ENCODE measurements around the gene NEK10. TPM values are rescaled to one million over a fixed set of nuclear protein-coding genes. Genes with fewer than 3 reads are reported as not detected.

Gene NEK10
- total RNA-seq, 1 donor from 2014 or later, result 15.1 TPM

- H3K4me3 ChIP-seq (ENCODE audit: low read length in 3 of 3), result no peak overlapping the region
- H3K27me3 ChIP-seq (ENCODE audit: control insufficient read depth in 3 of 3, insufficient read depth in 3 of 3, low read length in 3 of 3), result no peaks in the 10 kb centered on the region
- H3K36me3 ChIP-seq (ENCODE audit: control insufficient read depth in 3 of 3, insufficient read depth in 3 of 3, low read length in 3 of 3), result no peaks in the 10 kb centered on the region
- H3K9ac ChIP-seq (ENCODE audit: low read depth in 1 of 3, low read length in 3 of 3), result no peak overlapping the region
- H3K4me1 ChIP-seq (ENCODE audit: control insufficient read depth in 3 of 3, insufficient read depth in 3 of 3, low read length in 3 of 3), result peaks cover 0 to 4% (median 0%) of the 10 kb centered on the region in 3 donors
- H3K27ac ChIP-seq (ENCODE audit: low read depth, low read length), result no peak overlapping the region
- H3K9me3 ChIP-seq (ENCODE audit: control insufficient read depth in 3 of 3, low read length in 3 of 3), result no peaks in the 10 kb centered on the region
These were observed 263.3 kb downstream of the NEK10 start for GRCh38 chr3:27105904-27106303.

- Histone ChIP-seq H3K4me3 (ENCODE audit: low read length in 3 of 3) (no peak overlapping the region), H3K9me3 (ENCODE audit: control insufficient read depth in 3 of 3, low read length in 3 of 3) (no peaks in the 10 kb centered on the region), H3K4me1 (ENCODE audit: control insufficient read depth in 3 of 3, insufficient read depth in 3 of 3, low read length in 3 of 3) (no peaks in the 10 kb centered on the region), H3K9ac (ENCODE audit: low read depth in 1 of 3, low read length in 3 of 3) (no peak overlapping the region), H3K27ac (ENCODE audit: low read depth, low read length) (no peak overlapping the region), H3K27me3 (ENCODE audit: control insufficient read depth in 3 of 3, insufficient read depth in 3 of 3, low read length in 3 of 3) (no peaks in the 10 kb centered on the region), H3K36me3 (ENCODE audit: control insufficient read depth in 3 of 3, insufficient read depth in 3 of 3, low read length in 3 of 3) (no peaks in the 10 kb centered on the region)
These were observed 272.0 kb downstream of the NEK10 start for GRCh38 chr3:27097182-27097581.

GRCh38 chr3:27095553-27096222 lies 273.5 kb downstream of the NEK10 start:
- Histone ChIP-seq H3K4me1 (ENCODE audit: control insufficient read depth in 3 of 3, insufficient read depth in 3 of 3, low read length in 3 of 3) (no peaks in the 10 kb centered on the region), H3K9ac (ENCODE audit: low read depth in 1 of 3, low read length in 3 of 3) (no peak overlapping the region), H3K9me3 (ENCODE audit: control insufficient read depth in 3 of 3, low read length in 3 of 3) (no peaks in the 10 kb centered on the region), H3K4me3 (ENCODE audit: low read length in 3 of 3) (no peak overlapping the region), H3K27ac (ENCODE audit: low read depth, low read length) (no peak overlapping the region), H3K36me3 (ENCODE audit: control insufficient read depth in 3 of 3, insufficient read depth in 3 of 3, low read length in 3 of 3) (no peaks in the 10 kb centered on the region), H3K27me3 (ENCODE audit: control insufficient read depth in 3 of 3, insufficient read depth in 3 of 3, low read length in 3 of 3) (no peaks in the 10 kb centered on the region)

GRCh38 chr3:27094721-27095120 lies 274.5 kb downstream of the NEK10 start:
- no peak overlapping the region for H3K27ac ChIP-seq (ENCODE audit: low read depth, low read length)
- no peak overlapping the region for H3K9ac ChIP-seq (ENCODE audit: low read depth in 1 of 3, low read length in 3 of 3)
- H3K27me3 ChIP-seq (ENCODE audit: control insufficient read depth in 3 of 3, insufficient read depth in 3 of 3, low read length in 3 of 3), result no peaks in the 10 kb centered on the region
- H3K9me3 ChIP-seq (ENCODE audit: control insufficient read depth in 3 of 3, low read length in 3 of 3), result no peaks in the 10 kb centered on the region
- H3K36me3 ChIP-seq (ENCODE audit: control insufficient read depth in 3 of 3, insufficient read depth in 3 of 3, low read length in 3 of 3), result no peaks in the 10 kb centered on the region
- H3K4me1 ChIP-seq (ENCODE audit: control insufficient read depth in 3 of 3, insufficient read depth in 3 of 3, low read length in 3 of 3), result peaks cover 0 to 7% (median 0%) of the 10 kb centered on the region in 3 donors
- H3K4me3 ChIP-seq (ENCODE audit: low read length in 3 of 3), result no peak overlapping the region

- H3K9ac ChIP-seq (ENCODE audit: low read depth in 1 of 3, low read length in 3 of 3), result no peak overlapping the region
- H3K9me3 ChIP-seq (ENCODE audit: control insufficient read depth in 3 of 3, low read length in 3 of 3), result no peaks in the 10 kb centered on the region
- no peak overlapping the region for H3K27ac ChIP-seq (ENCODE audit: low read depth, low read length)
- H3K27me3 ChIP-seq (ENCODE audit: control insufficient read depth in 3 of 3, insufficient read depth in 3 of 3, low read length in 3 of 3), result no peaks in the 10 kb centered on the region
- no peak overlapping the region for H3K4me3 ChIP-seq (ENCODE audit: low read length in 3 of 3)
- no peaks in the 10 kb centered on the region for H3K36me3 ChIP-seq (ENCODE audit: control insufficient read depth in 3 of 3, insufficient read depth in 3 of 3, low read length in 3 of 3)
- H3K4me1 ChIP-seq (ENCODE audit: control insufficient read depth in 3 of 3, insufficient read depth in 3 of 3, low read length in 3 of 3), result peaks cover 0 to 12% (median 4%) of the 10 kb centered on the region in 3 donors
These were observed 275.4 kb downstream of the NEK10 start for GRCh38 chr3:27093771-27094170.

- no peak overlapping the region for H3K4me3 ChIP-seq (ENCODE audit: low read length in 3 of 3)
- no peak overlapping the region for H3K27ac ChIP-seq (ENCODE audit: low read depth, low read length)
These were observed 278.7 kb downstream of the NEK10 start for GRCh38 chr3:27090275-27091041.

GRCh38 chr3:27089645-27090044 lies 279.5 kb downstream of the NEK10 start:
- H3K27me3 ChIP-seq (ENCODE audit: control insufficient read depth in 3 of 3, insufficient read depth in 3 of 3, low read length in 3 of 3), result peaks cover 0 to 2% (median 0%) of the 10 kb centered on the region in 3 donors
- no peaks in the 10 kb centered on the region for H3K9me3 ChIP-seq (ENCODE audit: control insufficient read depth in 3 of 3, low read length in 3 of 3)
- no peak overlapping the region for H3K4me3 ChIP-seq (ENCODE audit: low read length in 3 of 3)
- H3K4me1 ChIP-seq (ENCODE audit: control insufficient read depth in 3 of 3, insufficient read depth in 3 of 3, low read length in 3 of 3), result peaks cover 0 to 12% (median 4%) of the 10 kb centered on the region in 3 donors
- no peak overlapping the region for H3K27ac ChIP-seq (ENCODE audit: low read depth, low read length)
- no peaks in the 10 kb centered on the region for H3K36me3 ChIP-seq (ENCODE audit: control insufficient read depth in 3 of 3, insufficient read depth in 3 of 3, low read length in 3 of 3)
- no peak overlapping the region for H3K9ac ChIP-seq (ENCODE audit: low read depth in 1 of 3, low read length in 3 of 3)

More at GRCh38 chr3:27090275-27091041, 278.7 kb downstream of the NEK10 start:
- Histone ChIP-seq H3K9ac (ENCODE audit: low read depth in 1 of 3, low read length in 3 of 3) (no peak overlapping the region), H3K36me3 (ENCODE audit: control insufficient read depth in 3 of 3, insufficient read depth in 3 of 3, low read length in 3 of 3) (no peaks in the 10 kb centered on the region), H3K9me3 (ENCODE audit: control insufficient read depth in 3 of 3, low read length in 3 of 3) (no peaks in the 10 kb centered on the region), H3K27me3 (ENCODE audit: control insufficient read depth in 3 of 3, insufficient read depth in 3 of 3, low read length in 3 of 3) (peaks cover 0 to 2% (median 0%) of the 10 kb centered on the region in 3 donors), H3K4me1 (ENCODE audit: control insufficient read depth in 3 of 3, insufficient read depth in 3 of 3, low read length in 3 of 3) (peaks cover 0 to 12% (median 4%) of the 10 kb centered on the region in 3 donors)

GRCh38 chr3:27089068-27089467 lies 280.1 kb downstream of the NEK10 start:
- Histone ChIP-seq H3K27ac (ENCODE audit: low read depth, low read length) (no peak overlapping the region), H3K27me3 (ENCODE audit: control insufficient read depth in 3 of 3, insufficient read depth in 3 of 3, low read length in 3 of 3) (peaks cover 0 to 2% (median 0%) of the 10 kb centered on the region in 3 donors), H3K4me3 (ENCODE audit: low read length in 3 of 3) (no peak overlapping the region), H3K9me3 (ENCODE audit: control insufficient read depth in 3 of 3, low read length in 3 of 3) (no peaks in the 10 kb centered on the region), H3K4me1 (ENCODE audit: control insufficient read depth in 3 of 3, insufficient read depth in 3 of 3, low read length in 3 of 3) (peaks cover 0 to 12% (median 4%) of the 10 kb centered on the region in 3 donors), H3K9ac (ENCODE audit: low read depth in 1 of 3, low read length in 3 of 3) (no peak overlapping the region), H3K36me3 (ENCODE audit: control insufficient read depth in 3 of 3, insufficient read depth in 3 of 3, low read length in 3 of 3) (no peaks in the 10 kb centered on the region)

GRCh38 chr3:27085829-27086730 lies 283.1 kb downstream of the NEK10 start:
- H3K4me1 ChIP-seq (ENCODE audit: control insufficient read depth in 3 of 3, insufficient read depth in 3 of 3, low read length in 3 of 3), result peaks cover 0 to 12% (median 4%) of the 10 kb centered on the region in 3 donors
- H3K36me3 ChIP-seq (ENCODE audit: control insufficient read depth in 3 of 3, insufficient read depth in 3 of 3, low read length in 3 of 3), result no peaks in the 10 kb centered on the region
- H3K9me3 ChIP-seq (ENCODE audit: control insufficient read depth in 3 of 3, low read length in 3 of 3), result no peaks in the 10 kb centered on the region
- H3K27me3 ChIP-seq (ENCODE audit: control insufficient read depth in 3 of 3, insufficient read depth in 3 of 3, low read length in 3 of 3), result peaks cover 0 to 2% (median 0%) of the 10 kb centered on the region in 3 donors
- H3K9ac ChIP-seq (ENCODE audit: low read depth in 1 of 3, low read length in 3 of 3), result no peak overlapping the region
- no peak overlapping the region for H3K27ac ChIP-seq (ENCODE audit: low read depth, low read length)
- H3K4me3 ChIP-seq (ENCODE audit: low read length in 3 of 3), result no peak overlapping the region
